GM13977 (cell line): ENCODE measurements around the gene ZNF652.

Source experiments
- DNase-seq: peaks from one replicate; pipeline ENCODE4 v3.0.0; 2012; ENCODE audit warnings: low spot score
- in situ Hi-C: fragments of 300-500 bp; cut with MboI; formaldehyde crosslinking; loops from one replicate; pipeline ENCODE4 v1.12.0; 2022; ENCODE audit warnings: low sequenced_read_pairs, low pct_unique_long_range_greater_than_20kb, mixed read lengths, inconsistent platforms; ENCODE audit not compliant: unreplicated experiment
- TF ChIP-seq, protein P1 (sequence below): IDR thresholded peaks from 2 replicates; pipeline ENCODE4 v1.5.1; 2012; ENCODE audit warnings: mild to moderate bottlenecking, control low read depth; ENCODE audit not compliant: insufficient read depth; ENCODE audit errors: extremely low read depth, missing control alignments

The ZNF652 gene

DNA sequence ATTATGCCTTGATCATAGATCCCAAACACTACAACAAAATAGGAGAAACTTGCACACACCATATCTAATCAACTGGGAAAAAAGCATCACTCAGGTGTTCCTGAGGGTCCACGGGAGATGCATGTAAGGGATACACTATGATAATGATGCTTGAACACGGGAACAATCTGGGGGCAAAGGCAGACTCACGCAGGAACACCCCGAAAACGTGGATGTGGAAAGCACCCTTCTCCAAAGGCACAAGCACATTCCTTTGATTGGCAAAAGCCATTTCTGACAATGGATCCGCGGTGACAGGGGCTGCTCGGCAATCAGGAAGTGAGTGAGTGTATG, 1.3 kb downstream of the ZNF652 start:
- TF ChIP-seq, protein P1, sequence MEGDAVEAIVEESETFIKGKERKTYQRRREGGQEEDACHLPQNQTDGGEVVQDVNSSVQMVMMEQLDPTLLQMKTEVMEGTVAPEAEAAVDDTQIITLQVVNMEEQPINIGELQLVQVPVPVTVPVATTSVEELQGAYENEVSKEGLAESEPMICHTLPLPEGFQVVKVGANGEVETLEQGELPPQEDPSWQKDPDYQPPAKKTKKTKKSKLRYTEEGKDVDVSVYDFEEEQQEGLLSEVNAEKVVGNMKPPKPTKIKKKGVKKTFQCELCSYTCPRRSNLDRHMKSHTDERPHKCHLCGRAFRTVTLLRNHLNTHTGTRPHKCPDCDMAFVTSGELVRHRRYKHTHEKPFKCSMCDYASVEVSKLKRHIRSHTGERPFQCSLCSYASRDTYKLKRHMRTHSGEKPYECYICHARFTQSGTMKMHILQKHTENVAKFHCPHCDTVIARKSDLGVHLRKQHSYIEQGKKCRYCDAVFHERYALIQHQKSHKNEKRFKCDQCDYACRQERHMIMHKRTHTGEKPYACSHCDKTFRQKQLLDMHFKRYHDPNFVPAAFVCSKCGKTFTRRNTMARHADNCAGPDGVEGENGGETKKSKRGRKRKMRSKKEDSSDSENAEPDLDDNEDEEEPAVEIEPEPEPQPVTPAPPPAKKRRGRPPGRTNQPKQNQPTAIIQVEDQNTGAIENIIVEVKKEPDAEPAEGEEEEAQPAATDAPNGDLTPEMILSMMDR = no peak
- no peak for DNase-seq
- in situ Hi-C loops = no loop called here

DNA sequence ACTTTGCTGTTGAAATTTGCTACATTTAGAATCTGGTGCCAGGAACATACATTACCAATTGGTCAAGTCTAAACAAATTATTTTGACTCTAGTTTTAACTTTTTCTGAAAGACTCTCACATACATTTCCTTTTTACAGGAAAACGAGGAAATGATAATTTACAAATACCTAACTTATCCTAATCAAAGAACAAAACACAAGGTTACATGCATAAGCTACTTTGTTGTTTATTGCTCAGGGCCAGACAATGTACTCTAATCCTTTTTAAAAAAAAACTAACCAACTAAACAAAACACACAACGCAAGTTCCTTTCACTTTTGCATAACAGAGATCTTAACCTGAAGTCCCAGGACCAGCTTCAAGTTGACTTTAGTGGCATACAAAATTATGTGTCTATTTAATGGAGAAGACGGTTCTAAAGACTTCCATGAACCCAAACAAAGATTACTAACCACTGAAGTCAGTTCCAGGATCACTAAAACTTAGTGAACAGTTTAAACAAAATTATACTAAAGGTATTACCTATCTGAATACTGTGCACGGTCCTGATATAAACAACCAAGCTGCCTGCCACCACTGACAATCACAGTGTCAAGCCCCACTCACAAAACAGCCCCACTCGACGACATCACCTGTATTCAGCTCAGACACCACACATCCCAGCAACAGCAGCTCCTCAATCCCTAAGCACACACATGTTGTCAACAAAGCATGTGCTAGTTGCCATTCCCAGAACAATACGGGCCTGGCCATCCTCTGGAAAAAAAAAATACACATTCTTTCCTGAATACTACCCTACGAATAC, 1.9 kb downstream of the ZNF652 start:
- DNase-seq = peak; percentile 21
- TF ChIP-seq, protein P1 = no peak
- in situ Hi-C loops = no loop called here

DNA sequence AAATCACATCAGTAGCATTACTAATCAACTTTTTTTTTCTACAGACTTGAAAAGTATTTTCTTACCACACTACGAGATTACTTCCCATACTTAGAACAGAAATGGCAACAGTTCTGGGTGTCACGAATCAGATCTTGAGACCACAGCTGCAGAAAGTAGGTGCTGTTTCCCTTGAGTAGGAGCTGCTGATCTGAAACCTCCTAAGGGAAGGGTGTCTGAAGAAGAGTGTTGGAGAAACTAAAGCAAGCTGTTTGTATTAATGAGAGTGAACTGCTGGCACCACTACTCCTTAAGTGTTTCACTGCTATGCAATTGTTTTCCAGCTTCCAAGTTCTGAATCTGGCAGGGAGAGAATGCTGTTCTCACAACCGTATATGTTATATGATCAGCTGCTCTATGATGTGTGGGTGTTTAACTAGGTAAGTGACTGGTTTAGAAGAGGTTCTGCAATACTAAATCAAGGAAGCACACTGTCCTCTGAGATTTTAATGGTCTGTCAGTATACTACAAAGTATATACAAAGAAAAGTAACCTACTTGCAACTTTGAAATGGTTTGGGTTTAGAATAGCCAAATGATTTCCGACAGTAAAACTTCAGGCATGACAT, 3.3 kb downstream of the ZNF652 start:
- DNase-seq = peak; percentile 36
- in situ Hi-C loops = no loop called here
- TF ChIP-seq, protein P1 = no peak

DNA sequence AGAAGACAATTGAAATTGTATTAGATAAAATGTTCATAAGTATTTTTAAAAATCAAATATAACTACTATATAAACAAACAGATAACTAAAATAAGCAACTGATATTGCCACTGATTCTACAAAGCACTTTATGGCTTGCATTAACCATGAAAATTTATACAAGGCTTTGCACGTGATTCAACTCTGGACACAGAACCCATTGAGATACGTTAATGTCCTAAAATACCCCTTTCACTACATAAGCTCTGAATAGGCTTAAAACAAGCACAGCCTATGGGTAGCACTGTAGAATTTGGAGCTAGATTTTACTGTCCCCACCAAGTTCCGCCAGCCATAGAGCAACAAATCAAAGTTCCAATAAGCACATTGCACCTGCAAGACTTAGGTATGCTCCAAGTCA, 4.5 kb downstream of the ZNF652 start:
- TF ChIP-seq, protein P1 = no peak
- DNase-seq = no peak
- in situ Hi-C loops = no loop called here

DNA sequence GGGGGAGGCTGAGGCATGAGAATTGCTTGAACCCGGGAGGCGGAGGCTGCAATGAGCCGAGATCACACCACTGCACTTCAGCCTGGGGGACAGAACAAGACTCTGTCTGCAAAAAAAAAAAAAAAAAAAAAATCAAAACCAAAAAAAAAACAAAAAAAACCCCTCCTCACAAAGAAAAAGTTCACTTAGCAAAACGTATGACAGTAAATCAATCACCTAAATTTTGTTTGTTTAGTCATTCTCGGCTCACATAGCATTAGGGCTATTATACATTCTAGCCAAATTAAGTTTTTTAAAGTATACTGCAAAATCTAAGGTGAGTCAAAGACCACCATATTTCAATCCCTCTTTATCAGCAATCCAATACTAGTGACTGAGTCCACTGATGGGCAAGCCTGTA, 5.7 kb downstream of the ZNF652 start:
- in situ Hi-C loops = no loop called here
- no peak for DNase-seq
- TF ChIP-seq, protein P1 = no peak

DNA sequence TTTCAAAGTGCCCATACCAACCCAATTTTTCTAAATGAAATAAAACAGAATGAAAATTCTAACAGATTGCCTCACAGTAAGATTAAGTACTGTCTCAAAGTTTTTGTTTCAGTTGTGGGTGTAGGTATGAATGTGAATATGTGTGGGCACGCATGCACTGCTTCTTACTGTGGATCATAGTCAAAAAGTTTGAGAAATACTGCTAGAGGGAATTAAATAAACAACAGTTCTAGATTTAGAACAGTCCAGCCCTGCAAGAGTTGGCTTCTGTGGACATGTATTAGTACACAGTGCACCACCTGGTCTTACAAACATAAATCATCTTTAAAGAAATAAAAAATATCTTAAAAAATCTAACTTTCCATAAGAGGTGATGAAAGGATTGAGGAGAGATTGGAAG, 8.4 kb downstream of the ZNF652 start:
- TF ChIP-seq, protein P1 = no peak
- DNase-seq = no peak
- in situ Hi-C loops = no loop called here
